ENCODE data around the gene DCDC2.
"Not testable (repeated sequence)": the region's sequence is repeated elsewhere in the genome, so short reads cannot be mapped to it uniquely, and the experiment has no call there.

The DCDC2 gene

DNA sequence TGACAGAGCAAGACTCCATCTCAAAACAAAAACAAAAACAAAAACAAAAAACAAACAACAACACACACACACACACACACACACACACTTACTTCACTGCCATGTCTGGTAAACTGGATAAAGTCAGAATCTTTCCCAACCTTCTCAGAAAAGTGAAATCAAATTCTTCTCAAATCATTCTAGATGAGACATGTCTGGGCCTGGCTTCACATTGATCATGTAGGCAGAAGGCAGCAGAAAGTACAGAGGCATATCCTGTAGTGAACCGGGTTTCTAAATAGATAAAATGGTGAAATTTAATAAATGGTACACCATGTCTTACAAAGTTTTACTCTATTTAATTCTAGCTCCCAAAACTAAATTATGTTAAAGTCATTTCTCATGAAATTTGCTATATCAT lies 30.0 kb upstream of the DCDC2 start:
- TF ChIP-seq POLR2A (IDR thresholded peaks at IDR 0.05; ENCODE audit: low read length) (no peak), GATA1 (IDR thresholded peaks at IDR 0.05; ENCODE audit: low read depth, low read length) (no peak)
- no peak for DNase-seq

DNA sequence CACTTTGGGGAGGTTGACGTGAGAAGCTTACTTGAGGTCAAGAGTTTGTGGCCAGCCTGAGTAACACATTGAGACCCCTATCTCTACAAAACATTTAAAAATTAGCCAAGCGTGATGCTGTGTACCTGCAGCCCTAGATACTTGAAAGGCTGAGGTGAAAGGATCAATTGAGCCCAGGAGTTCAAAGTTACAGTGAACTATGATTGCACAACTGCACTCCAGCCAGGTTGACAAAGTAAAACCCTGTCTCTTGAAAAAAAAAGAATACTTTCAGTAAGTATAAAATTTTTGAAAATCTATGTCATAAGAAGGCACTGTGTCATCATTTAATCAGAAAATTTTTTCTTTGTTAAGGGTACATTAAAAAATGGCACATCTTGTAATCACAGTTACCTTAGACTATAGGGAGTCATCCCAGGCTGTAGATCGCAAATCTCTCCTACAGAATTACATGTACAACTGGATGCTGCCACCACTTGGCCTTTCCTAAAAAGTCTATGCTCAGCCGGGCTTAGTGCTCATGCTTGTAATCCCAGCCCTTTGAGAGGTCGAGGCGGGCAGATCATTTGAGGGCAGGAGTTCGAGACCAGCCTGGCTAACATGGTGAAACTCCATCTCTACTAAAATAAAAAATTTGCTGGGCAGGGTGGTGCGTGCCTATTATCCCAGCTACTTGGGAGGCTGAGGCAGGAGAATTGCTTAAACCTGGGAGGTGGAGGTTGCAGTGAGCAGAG lies 27.8 kb upstream of the DCDC2 start:
- no peak for DNase-seq
- no peak for TF ChIP-seq GATA1 (IDR thresholded peaks at IDR 0.05; ENCODE audit: low read depth, low read length)
- no peak for TF ChIP-seq POLR2A (IDR thresholded peaks at IDR 0.05; ENCODE audit: low read length)

DNA sequence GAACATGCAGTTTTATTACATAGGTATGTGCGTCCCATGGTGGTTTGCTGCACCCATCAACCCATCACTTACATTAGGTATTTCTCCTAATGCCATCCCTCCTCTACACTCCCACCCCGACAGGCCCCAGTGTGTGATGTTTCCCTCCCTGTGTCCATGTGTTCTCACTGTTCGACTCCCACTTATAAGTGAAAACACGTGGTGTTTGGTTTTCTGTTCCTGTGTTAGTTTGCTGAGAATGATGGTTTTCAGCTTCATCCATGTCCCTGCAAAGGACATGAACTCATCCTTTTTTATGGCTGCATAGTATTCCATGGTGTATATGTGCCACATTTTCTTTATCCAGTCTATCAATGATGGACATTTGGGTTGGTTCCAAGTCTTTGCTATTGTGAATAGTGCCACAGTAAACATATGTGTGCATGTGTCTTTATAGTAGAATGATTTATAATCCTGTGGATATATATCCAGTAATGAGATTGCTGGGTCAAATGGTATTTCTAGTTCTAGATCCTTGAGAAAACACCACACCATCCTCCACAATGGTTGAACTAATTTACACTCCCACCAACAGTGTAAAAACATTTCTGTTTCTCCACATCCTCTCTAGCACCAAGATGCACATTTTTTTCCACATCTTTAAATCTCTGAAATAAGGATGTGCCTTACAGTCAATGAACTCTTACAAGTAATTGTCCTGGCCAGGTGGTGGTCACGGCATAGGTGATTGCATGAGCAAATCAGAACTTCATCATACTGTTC lies 26.7 kb upstream of the DCDC2 start:
- DNase-seq, result not testable (repeated sequence)

DNA sequence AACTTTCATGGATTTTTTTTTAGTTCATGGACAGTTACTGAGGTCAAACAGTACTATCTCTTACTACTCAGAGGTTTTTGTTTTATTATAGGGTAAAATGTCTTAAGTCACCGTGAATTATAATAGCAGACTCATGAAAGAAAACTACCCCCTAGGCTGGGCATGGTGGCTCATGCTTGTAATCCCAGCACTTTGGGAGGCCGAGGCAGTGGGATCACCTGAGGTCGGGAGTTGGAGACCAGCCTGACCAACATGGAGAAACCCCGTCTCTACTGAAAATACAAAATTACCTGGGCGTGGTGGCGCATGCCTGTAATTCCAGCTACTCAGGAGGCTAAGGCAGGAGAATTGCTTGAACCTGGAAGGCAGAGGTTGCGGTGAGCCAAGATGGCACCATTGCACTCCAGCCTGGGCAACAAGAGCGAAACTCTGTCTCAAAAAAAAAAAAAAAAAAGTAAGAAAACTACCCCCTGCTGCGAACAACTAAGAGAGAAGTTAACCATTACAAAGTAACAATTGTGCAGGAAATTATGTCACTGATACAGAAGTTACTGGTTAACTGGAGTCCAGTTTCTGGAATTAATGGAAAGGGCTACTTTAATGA lies 25.1 kb upstream of the DCDC2 start:
- DNase-seq, result not testable (repeated sequence)

DNA sequence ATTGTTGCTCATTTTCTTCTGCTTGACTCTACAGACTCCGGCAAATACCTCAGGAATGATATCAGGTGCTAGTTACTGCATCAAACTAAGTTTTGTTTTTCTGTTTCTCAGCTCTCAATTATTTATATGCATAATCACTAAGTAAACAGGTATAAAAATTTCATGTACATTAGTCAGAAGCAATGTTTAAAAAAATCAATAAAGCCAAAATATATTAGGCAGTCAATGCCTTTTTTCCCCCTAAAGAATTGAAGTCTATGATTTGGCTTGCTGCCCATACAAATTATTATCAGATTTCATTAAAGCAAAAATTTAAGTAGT lies 24.3 kb upstream of the DCDC2 start:
- no peak for DNase-seq
- TF ChIP-seq GATA1 (IDR thresholded peaks at IDR 0.05; ENCODE audit: low read depth, low read length) (no peak), POLR2A (IDR thresholded peaks at IDR 0.05; ENCODE audit: low read length) (no peak)

DNA sequence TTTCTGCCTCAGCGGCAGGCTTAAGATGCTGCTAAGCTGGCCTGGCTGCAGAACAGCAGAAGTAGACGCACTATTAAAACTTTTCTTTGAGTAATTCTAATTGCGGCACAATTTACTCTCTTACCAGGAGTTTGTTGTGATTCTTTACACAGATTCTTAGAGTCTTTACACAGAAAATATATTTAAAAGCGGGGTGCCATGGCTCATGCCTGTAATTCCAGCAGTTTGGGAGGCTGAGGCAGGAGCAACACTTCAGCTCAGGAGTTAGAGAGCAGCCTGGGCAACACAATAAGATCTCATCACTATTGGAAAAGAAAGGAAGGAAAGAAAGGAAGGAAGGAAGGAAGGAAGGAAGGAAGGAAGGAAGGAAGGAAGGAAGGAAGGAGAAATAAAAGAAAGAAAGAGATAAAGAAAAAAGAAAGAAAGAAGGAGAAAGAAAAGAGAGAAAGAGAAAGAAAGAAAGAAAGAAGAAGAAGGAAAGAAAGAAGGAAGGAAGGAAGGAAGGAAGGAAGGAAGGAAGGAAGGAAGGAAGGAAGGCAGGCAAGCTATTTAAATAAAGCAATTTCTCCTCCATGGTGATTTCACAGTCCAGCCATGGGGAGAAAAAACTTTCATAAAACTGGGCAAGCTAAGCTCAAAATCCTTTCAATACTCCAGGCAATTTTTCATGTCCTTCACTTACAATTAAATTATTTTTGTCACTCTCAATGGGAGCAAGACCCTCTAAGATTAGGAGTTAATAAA lies 23.8 kb upstream of the DCDC2 start:
- DNase-seq, result no peak
- no peak for TF ChIP-seq GATA1 (IDR thresholded peaks at IDR 0.05; ENCODE audit: low read depth, low read length)
- TF ChIP-seq POLR2A (IDR thresholded peaks at IDR 0.05; ENCODE audit: low read length), result no peak

DNA sequence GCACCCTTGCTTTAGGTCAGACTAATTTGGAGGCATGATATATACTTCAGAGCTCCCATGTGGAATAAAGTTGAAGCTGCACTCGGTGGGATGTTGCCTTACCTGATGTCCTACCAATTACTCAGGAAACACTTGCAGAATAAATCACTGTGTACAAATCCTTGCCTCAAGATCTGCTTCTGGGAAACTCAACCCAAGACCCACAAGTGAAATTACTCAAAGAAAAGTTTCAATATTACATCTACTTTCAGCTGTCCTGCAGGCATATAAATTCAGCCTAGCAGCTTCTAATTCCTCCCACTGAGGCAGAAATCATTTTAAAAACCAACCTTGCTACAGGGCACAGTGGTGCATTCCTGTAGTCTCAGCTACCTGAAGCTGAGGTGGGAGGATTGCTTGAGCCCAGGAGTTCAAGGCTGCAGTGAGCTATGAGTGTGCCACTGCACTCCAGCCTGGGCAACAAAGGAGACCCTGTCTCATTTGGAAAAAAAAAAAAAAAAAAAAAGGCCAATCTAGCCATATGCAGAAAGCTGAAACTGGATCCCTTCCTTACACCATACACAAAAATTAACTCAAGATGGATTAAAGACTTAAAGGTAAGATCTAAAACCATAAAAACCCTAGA lies 20.7 kb upstream of the DCDC2 start:
- no peak for DNase-seq
- TF ChIP-seq POLR2A (IDR thresholded peaks at IDR 0.05; ENCODE audit: low read length), result no peak
- TF ChIP-seq GATA1 (IDR thresholded peaks at IDR 0.05; ENCODE audit: low read depth, low read length), result no peak

DNA sequence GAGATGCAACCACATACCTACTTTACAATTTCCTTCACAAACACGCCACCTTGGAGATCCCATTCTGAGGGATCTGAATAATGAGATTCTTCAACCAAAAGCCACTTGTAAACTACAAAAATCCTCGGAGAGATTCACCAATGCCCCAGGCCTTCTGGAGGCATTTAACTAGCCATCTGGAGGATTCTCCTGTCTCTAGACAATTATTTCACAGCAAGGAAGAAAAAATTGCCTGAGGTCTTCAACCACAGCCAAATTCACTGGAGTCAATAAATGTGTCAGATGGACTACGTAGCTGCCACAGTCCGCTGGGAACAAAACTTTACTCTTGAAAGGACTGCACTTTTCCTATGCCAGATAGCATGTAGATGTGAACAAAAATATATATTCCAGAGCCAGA lies 19.0 kb upstream of the DCDC2 start:
- DNase-seq, result no peak
- TF ChIP-seq POLR2A (IDR thresholded peaks at IDR 0.05; ENCODE audit: low read length) (no peak), GATA1 (IDR thresholded peaks at IDR 0.05; ENCODE audit: low read depth, low read length) (no peak)

DNA sequence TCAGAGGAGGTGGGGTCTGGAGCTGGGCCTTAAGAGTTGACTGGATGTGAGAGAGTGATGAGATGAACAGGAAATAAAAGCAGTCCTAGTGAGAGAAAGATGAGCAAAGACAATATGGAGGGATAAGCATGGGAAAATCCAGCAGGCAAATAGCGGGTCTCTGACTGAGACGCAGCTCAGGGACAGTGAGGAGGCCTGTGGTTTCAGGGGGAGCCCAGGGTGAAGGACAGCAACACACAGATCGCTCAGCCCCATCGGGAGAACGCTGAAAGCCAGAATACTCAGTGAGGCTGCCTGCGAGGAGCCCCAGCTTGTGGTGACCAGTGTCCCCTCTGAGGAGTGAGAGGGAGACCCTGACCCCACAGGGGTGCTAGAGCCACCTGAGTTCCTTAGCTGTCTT lies 16.8 kb upstream of the DCDC2 start:
- no peak for TF ChIP-seq GATA1 (IDR thresholded peaks at IDR 0.05; ENCODE audit: low read depth, low read length)
- no peak for TF ChIP-seq POLR2A (IDR thresholded peaks at IDR 0.05; ENCODE audit: low read length)
- no peak for DNase-seq

DNA sequence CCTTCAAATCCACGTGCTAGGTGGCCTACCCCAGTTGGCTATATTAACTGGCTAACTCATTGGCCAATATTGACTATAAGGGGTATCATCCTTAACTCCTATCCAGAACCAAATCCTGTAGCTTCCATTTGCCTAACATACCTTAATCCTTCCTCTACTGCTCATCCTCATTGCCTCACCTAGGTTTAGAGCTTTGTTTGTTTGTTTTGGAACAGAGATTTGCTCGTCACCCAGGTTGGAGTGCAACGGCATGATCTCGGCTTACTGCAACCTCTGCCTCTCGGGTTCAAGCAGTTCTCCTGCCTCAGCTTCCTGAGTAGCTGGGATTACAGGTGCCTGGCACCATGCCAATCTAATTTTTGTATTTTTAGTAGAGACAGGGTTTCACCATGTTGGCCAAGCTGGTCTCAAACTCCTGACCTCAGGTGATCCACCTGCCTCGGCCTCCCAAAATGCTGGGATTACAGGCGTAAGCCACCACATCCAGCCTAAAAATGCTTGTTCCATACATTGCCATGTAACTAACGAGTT lies 7.3 kb upstream of the DCDC2 start:
- DNase-seq, result not testable (repeated sequence)

DNA sequence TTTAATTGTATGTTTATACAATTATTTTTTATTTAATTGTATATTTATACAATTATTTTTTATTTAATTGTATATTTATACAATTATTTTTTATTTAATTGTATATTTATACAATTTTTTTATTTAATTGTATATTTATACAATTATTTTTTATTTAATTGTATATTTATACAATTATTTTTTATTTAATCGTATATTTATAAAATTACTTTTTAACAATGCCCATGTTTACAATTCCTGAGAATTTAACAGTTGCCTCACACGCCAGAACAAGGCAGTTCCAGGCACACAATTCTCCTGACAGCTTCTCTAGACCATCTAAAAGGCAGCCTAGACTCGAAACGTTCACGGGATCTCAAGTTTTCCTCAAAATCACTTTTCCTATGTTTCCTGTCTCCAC lies 4.5 kb upstream of the DCDC2 start:
- DNase-seq, result not testable (repeated sequence)

DNA sequence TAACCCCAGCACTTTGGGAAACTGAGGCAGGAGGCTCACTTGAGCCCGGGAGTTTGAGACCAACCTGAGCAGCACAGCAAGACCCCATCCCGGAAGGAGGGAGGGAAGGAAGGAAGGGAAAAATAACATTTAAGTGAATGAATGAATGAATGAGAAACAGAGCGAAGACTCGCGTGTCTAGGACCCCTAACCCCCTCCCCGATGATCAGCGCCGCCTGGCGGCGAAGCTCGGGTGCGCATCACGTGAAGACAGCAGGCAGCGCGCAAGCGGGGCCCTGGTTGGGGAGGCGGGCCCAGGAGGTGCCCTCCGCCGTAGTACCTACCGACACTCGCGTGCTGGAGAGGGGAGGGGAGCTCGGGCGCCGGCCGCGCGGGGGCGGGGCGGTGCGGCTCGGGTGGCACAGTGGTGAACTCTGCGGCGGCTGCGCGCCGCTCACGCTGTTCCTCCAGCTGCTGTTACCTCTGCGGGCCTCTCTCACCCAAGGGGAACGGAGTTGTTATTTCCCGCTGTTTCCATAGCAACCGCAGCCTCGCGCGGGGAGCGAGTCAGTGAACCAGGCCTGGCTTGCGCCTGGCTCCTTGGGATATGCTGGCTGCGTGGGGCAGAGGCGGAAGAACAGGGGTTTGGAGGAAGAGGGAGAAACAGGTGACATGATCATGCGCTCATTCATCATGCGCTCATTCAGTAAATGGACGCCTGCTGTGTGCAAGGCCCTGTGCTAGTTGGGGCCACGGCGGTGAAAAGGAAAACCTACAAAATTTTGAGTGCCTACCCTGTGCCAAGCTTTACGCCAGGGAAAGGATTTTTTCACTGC lies 2.0 kb upstream of the DCDC2 start:
- TF ChIP-seq GATA1 (IDR thresholded peaks at IDR 0.05; ENCODE audit: low read depth, low read length) (no peak), POLR2A (IDR thresholded peaks at IDR 0.05; ENCODE audit: low read length) (no peak)
- peak; percentile 82 to 84 for DNase-seq

DNA sequence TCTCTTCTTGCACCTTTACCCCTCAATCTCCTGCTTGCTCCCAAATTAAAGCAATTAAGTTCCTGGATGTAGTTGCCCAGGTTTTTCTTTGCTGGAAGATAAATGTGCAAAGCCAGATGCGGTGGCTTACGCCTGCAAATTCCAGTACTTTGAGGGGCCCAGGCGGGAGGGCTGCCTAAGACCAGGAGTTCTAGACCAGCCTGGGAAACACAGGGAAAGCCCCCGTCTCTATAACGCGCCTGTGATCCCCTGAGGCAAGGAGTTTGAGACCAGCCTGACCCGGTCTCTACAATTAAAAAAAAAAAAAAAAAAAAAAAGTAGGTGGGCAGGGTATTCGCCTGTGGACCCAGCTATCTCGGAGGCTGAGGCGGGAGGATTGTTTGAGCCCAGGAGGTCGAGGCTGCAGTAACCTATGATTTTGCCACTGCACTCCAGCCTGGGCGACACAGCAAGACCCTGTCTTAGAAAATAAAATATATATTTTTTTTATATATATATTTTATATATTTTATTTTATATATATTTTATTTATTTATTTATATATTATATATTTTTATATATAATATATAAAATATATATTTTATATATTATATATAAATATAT lies 461 bp upstream of the DCDC2 start:
- no peak for TF ChIP-seq GATA1 (IDR thresholded peaks at IDR 0.05; ENCODE audit: low read depth, low read length)
- TF ChIP-seq POLR2A (IDR thresholded peaks at IDR 0.05; ENCODE audit: low read length), result no peak
- peak in 1 of 2 experiments; percentile 12 for DNase-seq
